OCI-LY7 (cell line): ENCODE results near the gene SPPL3. TPM values are rescaled to one million over a fixed set of nuclear protein-coding genes. Genes with fewer than 3 reads are reported as not detected.

ENCODE experiments used
- BruUV-seq: library from RNA; stranded (reverse); fragments of 400-500 nt; replicated peaks from 2 replicates; lab custom pipeline; 2021; lab: Mats Ljungman, UMichigan
- CTCF ChIA-PET: fragments of 300-600 bp; sonication (Branson Sonifier 250); formaldehyde crosslinking; loops from one replicate; lab custom pipeline; 2022; ENCODE audit warnings: antibody characterized with exemption; ENCODE audit not compliant: unreplicated experiment; lab: Charles Lee
- POLR2A ChIA-PET: fragments of 300-600 bp; sonication (Branson Sonifier 250); formaldehyde crosslinking; loops from one replicate; lab custom pipeline; 2022; ENCODE audit warnings: antibody characterized with exemption; lab: Charles Lee
- DNase-seq: peaks from one replicate; pipeline ENCODE4 v3.0.0-alpha.2; 2015; ENCODE audit warnings: low spot score
- H2AFZ ChIP-seq: fragments of 200-600 bp; sonication (generic), shearing (Covaris generic); 2 replicates; pipeline ENCODE4 v1.6.1; 2014; ENCODE audit warnings: mild to moderate bottlenecking, antibody characterized with exemption, low read length, moderate library complexity
- H3K27ac ChIP-seq: fragments of 200-600 bp; sonication (generic); 2 replicates; pipeline ENCODE4 v1.5.1; 2014; ENCODE audit warnings: mixed run types, low read depth, mild to moderate bottlenecking, moderate library complexity, low read length, inconsistent platforms; ENCODE audit not compliant: poor library complexity, severe bottlenecking
- H3K36me3 ChIP-seq: fragments of 200-600 bp; sonication (generic); 2 replicates; pipeline ENCODE4 v1.6.1; 2014; ENCODE audit warnings: mild to moderate bottlenecking, antibody characterized with exemption, low read length, moderate library complexity, mixed read lengths; ENCODE audit not compliant: insufficient read depth
- H3K4me1 ChIP-seq: fragments of 200-600 bp; sonication (generic); 2 replicates; pipeline ENCODE4 v1.5.1; 2014; ENCODE audit warnings: mild to moderate bottlenecking, low read length; ENCODE audit not compliant: insufficient read depth, poor library complexity, severe bottlenecking
- H3K4me2 ChIP-seq: fragments of 200-600 bp; sonication (generic); 2 replicates; pipeline ENCODE4 v1.6.1; 2014; ENCODE audit warnings: mild to moderate bottlenecking, low read length
- H3K4me3 ChIP-seq: fragments of 200-600 bp; sonication (generic); 2 replicates; pipeline ENCODE4 v1.5.1; 2014; ENCODE audit warnings: mild to moderate bottlenecking, low read depth, low read length; ENCODE audit not compliant: poor library complexity, severe bottlenecking
- H3K79me2 ChIP-seq: fragments of 200-600 bp; sonication (generic); 2 replicates; pipeline ENCODE4 v1.6.1; 2016; ENCODE audit warnings: low read depth, mild to moderate bottlenecking, low read length, moderate library complexity, mixed read lengths; ENCODE audit not compliant: insufficient read depth
- H3K9me2 ChIP-seq: fragments of 200-600 bp; sonication (generic); 2 replicates; pipeline ENCODE4 v1.6.1; 2016; ENCODE audit warnings: mild to moderate bottlenecking, low read length, mixed read lengths; ENCODE audit not compliant: insufficient read depth
- H3K9me3 ChIP-seq: fragments of 200-600 bp; sonication (generic); 2 replicates; pipeline ENCODE4 v1.6.1; 2014; ENCODE audit warnings: mild to moderate bottlenecking, mixed run types, low read length, mixed read lengths
- H4K20me1 ChIP-seq: fragments of 200-600 bp; sonication (generic); 2 replicates; pipeline ENCODE4 v1.6.1; 2014; ENCODE audit warnings: mild to moderate bottlenecking, antibody characterized with exemption, low read length, moderate library complexity, mixed read lengths; ENCODE audit not compliant: insufficient read depth
- EZH2phosphoT487 ChIP-seq: fragments of 200-600 bp; sonication (generic); IDR thresholded peaks from 2 replicates; pipeline ENCODE4 v1.6.1; 2018; ENCODE audit warnings: low read depth, borderline replicate concordance, mild to moderate bottlenecking, mixed run types, antibody characterized with exemption, low read length, moderate library complexity, mixed read lengths
- intact Hi-C: fragments of 100-400 bp; cut with micrococcal nuclease; formaldehyde crosslinking; loops from one replicate; pipeline ENCODE4 v1.10.0; 2022; ENCODE audit not compliant: unreplicated experiment
- total RNA-seq, 2 experiments: library from RNA; depleted of rRNA in 1 of 2; stranded (reverse); fragments of >200 nt in 1 of 2; shearing (Covaris generic) in 1 of 2; gene quantifications; 2 replicates each; pipeline ENCODE4 v1.2.3, GENCODE V29; 2014 to 2022
- TF ChIP-seq, protein P1 (sequence below): fragments of 200-600 bp; sonication (generic); conservative IDR thresholded peaks from 2 replicates; pipeline ENCODE4 v1.5.1; 2014; ENCODE audit warnings: mild to moderate bottlenecking, antibody characterized with exemption, low read length, moderate library complexity, mixed read lengths

Gene SPPL3
- total RNA-seq, 2 experiments from 2014 or later = 8.6 to 36.6 TPM

DNA sequence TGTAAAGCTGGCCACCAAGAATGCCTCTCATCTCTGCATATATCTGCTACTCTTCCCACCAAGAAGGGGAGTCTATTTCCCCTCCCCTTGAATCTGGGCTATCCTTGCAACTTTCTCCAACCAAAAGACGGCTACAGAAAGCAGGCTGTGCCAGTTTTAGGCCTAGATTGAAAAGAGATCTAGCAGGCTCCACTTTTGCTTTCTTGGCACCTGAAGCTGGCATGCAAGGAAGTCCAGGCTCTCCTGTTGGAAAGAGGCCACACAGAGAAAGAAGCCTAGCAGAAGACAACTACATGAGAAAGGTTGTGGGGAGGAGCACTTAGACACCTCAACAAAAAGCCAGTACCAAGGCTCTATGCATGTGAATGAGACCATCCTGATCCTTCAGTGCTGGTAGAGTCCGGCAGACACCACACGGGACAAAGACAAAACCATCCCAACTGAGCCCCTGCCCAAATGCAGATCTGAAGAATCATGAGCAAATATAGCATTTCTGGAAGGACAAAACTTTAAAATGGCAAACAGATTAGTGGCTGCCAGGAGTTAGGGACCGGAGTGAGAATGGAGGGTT is 68.0 kb downstream of the SPPL3 start:
- H3K4me1 ChIP-seq = peaks cover 26% of the 10 kb centered on the region
- no peak overlapping the region for H3K27ac ChIP-seq

DNA sequence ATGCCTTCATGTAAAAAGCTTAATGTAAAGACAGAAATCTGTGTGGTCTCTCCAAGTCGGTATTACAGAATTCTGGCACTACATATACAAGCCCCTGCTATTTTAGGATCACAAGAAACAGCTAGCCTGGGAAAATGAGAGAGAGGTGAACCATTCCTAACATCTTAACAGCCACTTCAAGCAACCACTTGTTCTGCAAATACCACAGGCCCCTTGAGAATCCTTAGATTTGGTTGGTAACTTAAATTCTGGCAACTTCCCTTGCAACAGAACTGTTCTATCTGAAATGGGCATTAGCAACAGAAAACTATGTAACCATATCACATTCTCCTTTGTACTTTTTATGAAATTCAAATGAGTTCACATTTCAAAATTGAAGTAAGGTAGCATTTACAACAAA is 68.5 kb downstream of the SPPL3 start:
- H3K4me3 ChIP-seq = no peak overlapping the region
- TF ChIP-seq EZH2phosphoT487 = no peak
- TF ChIP-seq, protein P1, sequence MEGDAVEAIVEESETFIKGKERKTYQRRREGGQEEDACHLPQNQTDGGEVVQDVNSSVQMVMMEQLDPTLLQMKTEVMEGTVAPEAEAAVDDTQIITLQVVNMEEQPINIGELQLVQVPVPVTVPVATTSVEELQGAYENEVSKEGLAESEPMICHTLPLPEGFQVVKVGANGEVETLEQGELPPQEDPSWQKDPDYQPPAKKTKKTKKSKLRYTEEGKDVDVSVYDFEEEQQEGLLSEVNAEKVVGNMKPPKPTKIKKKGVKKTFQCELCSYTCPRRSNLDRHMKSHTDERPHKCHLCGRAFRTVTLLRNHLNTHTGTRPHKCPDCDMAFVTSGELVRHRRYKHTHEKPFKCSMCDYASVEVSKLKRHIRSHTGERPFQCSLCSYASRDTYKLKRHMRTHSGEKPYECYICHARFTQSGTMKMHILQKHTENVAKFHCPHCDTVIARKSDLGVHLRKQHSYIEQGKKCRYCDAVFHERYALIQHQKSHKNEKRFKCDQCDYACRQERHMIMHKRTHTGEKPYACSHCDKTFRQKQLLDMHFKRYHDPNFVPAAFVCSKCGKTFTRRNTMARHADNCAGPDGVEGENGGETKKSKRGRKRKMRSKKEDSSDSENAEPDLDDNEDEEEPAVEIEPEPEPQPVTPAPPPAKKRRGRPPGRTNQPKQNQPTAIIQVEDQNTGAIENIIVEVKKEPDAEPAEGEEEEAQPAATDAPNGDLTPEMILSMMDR = no peak
- no peak overlapping the region for H2AFZ ChIP-seq
- peaks cover 26% of the 10 kb centered on the region for H3K4me1 ChIP-seq
- peaks cover 19% of the 10 kb centered on the region for H4K20me1 ChIP-seq
- H3K79me2 ChIP-seq = peaks cover 15% of the 10 kb centered on the region; the same call in 1 of the 2 replicates
- intact Hi-C loops = no loop called here
- no peaks in the 10 kb centered on the region for H3K9me2 ChIP-seq
- no peaks in the 10 kb centered on the region for H3K36me3 ChIP-seq
- DNase-seq = no peak
- H3K9me3 ChIP-seq = no peaks in the 10 kb centered on the region
- ChIA-PET CTCF (no interaction called here), POLR2A (interaction anchor here (0.8 to 6.6 kb wide), 2 partner anchors 12 to 233 kb away, joined by 4 to 36 read pairs; no protein-coding TSS in a partner anchor)
- BruUV-seq = no TSS peak
- H3K27ac ChIP-seq = no peak overlapping the region
- H3K4me2 ChIP-seq = no peak overlapping the region

More for the DNA sequence above, 68.0 kb downstream of the SPPL3 start:
- TF ChIP-seq, protein P1 = no peak
- TF ChIP-seq EZH2phosphoT487 = no peak
- CTCF ChIA-PET = no interaction called here
- H3K4me2 ChIP-seq = no peak overlapping the region
- no peaks in the 10 kb centered on the region for H3K36me3 ChIP-seq
- no peak for DNase-seq
- no peaks in the 10 kb centered on the region for H3K9me2 ChIP-seq
- H2AFZ ChIP-seq = no peak overlapping the region
- POLR2A ChIA-PET = interaction anchor here (0.6 to 6.6 kb wide), 4 partner anchors 8 to 233 kb away, joined by 3 to 36 read pairs (median 5); no protein-coding TSS in a partner anchor
- H4K20me1 ChIP-seq = peaks cover 19% of the 10 kb centered on the region
- H3K4me3 ChIP-seq = no peak overlapping the region
- H3K79me2 ChIP-seq = peaks cover 15% of the 10 kb centered on the region; the same call in 1 of the 2 replicates
- BruUV-seq = no TSS peak
- H3K9me3 ChIP-seq = no peaks in the 10 kb centered on the region
- intact Hi-C loops = no loop called here

DNA sequence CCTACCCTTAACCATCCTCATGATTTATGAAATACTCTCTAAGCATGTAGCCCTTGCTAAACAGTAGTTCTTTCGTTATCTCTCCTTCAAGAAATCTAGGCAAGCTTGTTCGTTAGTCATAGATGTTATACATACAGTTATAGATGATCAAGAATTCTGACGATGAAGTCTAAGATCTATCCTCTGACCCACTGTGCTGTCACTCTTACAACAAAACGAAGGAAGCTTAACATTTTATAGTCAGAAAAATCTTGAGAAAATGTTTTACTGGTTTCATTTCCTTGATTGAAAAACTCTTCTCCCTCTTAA is 68.9 kb downstream of the SPPL3 start:
- peaks cover 26% of the 10 kb centered on the region for H3K4me1 ChIP-seq
- peaks cover 15% of the 10 kb centered on the region; the same call in 1 of the 2 replicates for H3K79me2 ChIP-seq
- no peak overlapping the region for H2AFZ ChIP-seq
- peak overlapping the region; percentile 40; the same call in 1 of the 2 replicates for H3K4me2 ChIP-seq
- DNase-seq = no peak
- H4K20me1 ChIP-seq = peaks cover 19% of the 10 kb centered on the region
- no peaks in the 10 kb centered on the region for H3K9me3 ChIP-seq
- intact Hi-C loops = no loop called here
- POLR2A ChIA-PET = interaction anchor here (0.5 to 6.6 kb wide), 3 partner anchors 12 to 232 kb away, joined by 4 to 36 read pairs (median 4); no protein-coding TSS in a partner anchor
- H3K36me3 ChIP-seq = no peaks in the 10 kb centered on the region
- BruUV-seq = no TSS peak
- TF ChIP-seq EZH2phosphoT487 = no peak
- TF ChIP-seq, protein P1 = no peak
- no peaks in the 10 kb centered on the region for H3K9me2 ChIP-seq
- H3K4me3 ChIP-seq = no peak overlapping the region
- no peak overlapping the region for H3K27ac ChIP-seq
- CTCF ChIA-PET = no interaction called here
